ENCODE data around the gene PPP1R13B. TPM values are rescaled to one million over a fixed set of nuclear protein-coding genes. Genes with fewer than 3 reads are reported as not detected.
"Not testable (repeated sequence)": the region's sequence is repeated elsewhere in the genome, so short reads cannot be mapped to it uniquely, and the experiment has no call there.

The PPP1R13B gene
- polyA plus RNA-seq, 4 donors, result 28.9 to 39.1 (median 31.1) TPM

DNA sequence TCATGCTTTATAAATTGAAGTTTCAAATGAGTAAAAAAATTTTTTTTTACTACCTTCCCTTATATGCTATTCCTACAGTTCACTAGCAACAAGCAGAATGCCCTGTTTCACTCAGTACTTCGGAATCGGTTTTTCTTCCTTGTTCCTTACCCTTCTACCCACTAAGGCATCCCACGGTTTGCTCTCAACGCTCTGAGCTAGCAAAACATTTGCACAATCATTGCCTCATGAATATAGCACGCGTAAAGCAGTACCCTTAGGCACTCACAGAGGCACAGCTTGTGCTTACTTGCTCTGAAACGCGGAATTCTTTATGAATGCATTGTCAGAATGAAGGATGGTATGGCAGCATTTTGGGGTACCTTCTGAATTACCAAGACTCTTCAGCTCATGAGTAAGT, 45.0 kb downstream of the PPP1R13B start:
- no peak for DNase-seq (ENCODE audit: low read depth in 4 of 4, low spot score in 3 of 4)

DNA sequence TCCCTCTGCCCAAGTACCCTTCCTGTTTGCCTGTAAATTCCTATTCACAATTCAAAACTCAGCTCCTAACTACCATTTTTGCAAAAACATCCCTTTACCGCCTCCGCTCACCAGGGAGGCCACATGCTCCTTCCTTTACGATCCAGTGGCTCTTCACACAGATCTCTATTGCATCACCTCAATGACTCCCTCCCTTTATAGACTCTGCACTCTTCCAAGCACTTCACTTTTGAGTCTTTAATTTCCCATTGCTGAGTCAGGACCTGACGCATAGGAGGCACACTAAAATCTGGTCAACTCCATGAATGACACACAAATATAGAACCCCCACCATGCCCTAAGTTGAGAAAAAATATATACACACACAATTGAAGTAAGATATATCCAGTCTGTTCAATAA, 45.9 kb downstream of the PPP1R13B start:
- no peak for DNase-seq (ENCODE audit: low read depth in 4 of 4, low spot score in 3 of 4)

DNA sequence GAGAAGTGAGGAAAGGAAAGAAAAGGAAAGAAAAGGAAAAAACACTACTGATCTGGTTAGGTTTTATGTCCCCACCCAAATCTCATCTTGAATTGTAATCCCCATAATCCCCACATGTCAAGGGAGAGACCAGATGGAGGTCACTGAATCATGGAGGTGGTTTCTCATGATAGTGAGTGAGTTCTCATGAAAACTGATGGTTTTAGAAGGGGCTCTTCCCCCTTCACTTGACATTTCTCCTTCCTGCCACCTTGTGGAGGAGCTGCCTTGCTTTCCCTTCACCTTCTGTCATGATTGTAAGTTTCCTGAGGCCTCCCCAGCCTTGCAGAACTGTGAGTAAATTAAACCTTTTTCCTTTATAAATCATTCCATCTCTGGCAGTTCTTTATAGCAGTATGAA, 54.2 kb downstream of the PPP1R13B start:
- DNase-seq (ENCODE audit: low read depth in 4 of 4, low spot score in 3 of 4), result not testable (repeated sequence)

- no peak for DNase-seq (ENCODE audit: low read depth in 4 of 4, low spot score in 3 of 4)
These were observed 59.3 kb downstream of the PPP1R13B start for GRCh38 chr14:103788086-103788485.

DNA sequence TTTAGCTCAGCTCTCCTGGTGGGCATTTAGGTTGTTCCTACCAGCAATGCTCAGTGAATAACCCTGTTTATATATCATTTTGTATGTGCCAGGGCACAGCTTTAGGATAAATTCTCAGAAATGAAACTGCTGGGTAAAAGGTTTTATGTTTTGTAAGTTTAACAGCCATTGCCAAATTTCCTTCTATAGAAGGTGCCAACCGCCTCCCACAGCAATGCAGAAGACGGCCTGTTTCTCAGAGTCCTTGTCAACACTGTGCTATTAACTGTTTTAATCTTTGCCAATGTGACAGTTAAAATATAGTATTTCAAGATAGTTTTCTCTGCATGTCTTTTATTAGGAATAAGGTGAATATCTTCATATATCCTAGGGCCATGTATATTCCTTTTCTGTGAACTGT, 65.0 kb downstream of the PPP1R13B start:
- no peak for DNase-seq (ENCODE audit: low read depth in 4 of 4, low spot score in 3 of 4)

DNA sequence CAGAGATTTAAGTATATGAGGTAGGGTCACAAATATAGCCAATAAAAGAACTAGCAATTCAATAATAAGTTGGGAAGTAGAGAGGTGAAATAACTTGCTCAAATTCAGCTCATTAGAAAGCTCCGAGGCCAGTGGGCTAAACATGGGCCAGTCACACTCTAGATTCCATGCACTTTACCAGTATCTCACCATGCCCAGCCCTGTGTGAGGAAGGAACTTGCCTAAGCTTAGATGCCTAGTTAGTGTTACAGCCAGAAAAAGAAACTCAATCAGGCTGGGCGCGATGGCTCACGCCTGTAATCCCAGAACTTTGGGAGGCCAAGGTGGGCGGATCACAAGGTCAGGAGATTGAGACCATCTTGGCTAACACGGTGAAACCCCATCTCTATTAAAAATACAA, 71.1 kb downstream of the PPP1R13B start:
- not testable (repeated sequence) for DNase-seq (ENCODE audit: low read depth in 4 of 4, low spot score in 3 of 4)

DNA sequence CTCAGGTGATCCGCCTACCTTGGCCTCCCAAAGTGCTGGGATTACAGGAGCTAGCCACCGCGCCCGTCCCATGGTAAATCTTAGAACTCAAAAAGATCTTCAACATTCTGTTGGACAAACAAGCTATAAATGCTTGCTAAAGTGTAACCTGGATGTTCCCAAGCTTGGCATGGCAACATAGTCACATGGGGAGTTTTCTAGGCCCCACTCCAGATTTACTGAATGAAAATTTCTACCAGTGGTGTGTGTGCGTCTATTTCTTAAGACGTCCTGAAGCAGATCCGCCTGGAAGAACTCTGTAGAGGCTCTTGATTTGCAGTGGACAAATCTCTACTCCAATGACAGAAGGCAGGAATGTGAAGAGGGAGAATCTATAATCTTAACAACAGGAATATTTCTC, 71.9 kb downstream of the PPP1R13B start:
- no peak for DNase-seq (ENCODE audit: low read depth in 4 of 4, low spot score in 3 of 4)

- DNase-seq (ENCODE audit: low read depth in 4 of 4, low spot score in 3 of 4), result no peak
These were observed 73.9 kb downstream of the PPP1R13B start for GRCh38 chr14:103773521-103773920.

DNA sequence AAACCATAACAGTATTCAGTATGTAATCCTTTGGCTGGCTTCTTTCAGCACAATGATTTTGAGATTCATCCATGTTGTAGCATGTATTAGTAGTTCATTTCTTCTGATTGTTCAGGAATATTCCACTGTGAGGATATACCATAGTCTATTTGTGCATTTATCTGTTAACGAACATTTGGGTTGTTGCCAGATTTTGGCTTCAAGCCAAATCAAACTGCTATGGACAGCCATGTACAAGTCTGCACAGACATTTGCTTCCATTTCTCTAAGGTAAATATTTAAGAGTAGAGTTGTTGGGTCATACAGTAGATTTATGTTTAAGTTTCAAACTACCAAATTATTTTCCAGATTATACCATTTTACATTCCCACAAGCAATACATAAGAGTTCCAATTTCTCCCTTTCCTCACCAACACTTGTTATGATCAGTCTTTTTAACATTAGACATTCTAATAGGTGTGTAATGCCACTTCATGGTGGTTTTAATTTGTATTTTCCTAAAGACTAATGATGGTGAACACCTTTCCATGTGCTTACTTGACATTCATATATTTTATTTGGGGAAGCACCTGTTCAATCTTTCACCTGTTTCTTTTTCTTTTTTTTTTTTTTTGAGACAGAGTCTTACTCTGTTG, 75.2 kb downstream of the PPP1R13B start:
- no peak for DNase-seq (ENCODE audit: low read depth in 4 of 4, low spot score in 3 of 4)

- DNase-seq (ENCODE audit: low read depth in 4 of 4, low spot score in 3 of 4), result no peak
These were observed 76.5 kb downstream of the PPP1R13B start for GRCh38 chr14:103770902-103771301.

- no peak for DNase-seq (ENCODE audit: low read depth in 4 of 4, low spot score in 3 of 4)
These were observed 76.9 kb downstream of the PPP1R13B start for GRCh38 chr14:103770500-103770899.

DNA sequence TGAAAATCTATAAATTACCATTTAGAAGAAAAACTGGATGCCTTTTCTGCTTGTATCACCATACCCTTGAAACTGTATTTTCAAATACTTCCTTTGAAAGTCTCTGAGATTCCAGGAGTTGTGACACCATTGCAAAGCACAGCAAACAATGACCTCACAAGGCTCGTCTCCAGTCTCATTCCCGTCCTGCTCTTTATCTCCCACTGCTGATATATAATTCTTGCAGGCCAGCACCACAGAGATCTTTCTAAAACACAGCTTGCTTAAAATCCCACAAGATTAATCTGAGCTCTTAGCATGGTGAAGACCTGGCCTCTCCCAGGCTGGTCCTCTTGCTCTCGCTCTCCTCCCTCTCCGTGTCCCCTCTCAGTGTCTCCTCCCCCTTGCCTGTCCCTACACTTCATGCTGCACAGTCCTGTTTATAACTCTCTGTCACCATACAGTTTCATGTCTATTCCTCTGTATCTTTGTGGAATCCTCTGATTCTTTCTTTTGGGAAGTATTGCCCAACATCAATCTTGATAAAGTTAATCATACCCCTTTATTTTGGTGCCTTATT, 80.0 kb downstream of the PPP1R13B start:
- no peak for DNase-seq (ENCODE audit: low read depth in 4 of 4, low spot score in 3 of 4)

GRCh38 chr14:103765526-103765925, 81.8 kb downstream of the PPP1R13B start:
- no peak for DNase-seq (ENCODE audit: low read depth in 4 of 4, low spot score in 3 of 4)

DNA sequence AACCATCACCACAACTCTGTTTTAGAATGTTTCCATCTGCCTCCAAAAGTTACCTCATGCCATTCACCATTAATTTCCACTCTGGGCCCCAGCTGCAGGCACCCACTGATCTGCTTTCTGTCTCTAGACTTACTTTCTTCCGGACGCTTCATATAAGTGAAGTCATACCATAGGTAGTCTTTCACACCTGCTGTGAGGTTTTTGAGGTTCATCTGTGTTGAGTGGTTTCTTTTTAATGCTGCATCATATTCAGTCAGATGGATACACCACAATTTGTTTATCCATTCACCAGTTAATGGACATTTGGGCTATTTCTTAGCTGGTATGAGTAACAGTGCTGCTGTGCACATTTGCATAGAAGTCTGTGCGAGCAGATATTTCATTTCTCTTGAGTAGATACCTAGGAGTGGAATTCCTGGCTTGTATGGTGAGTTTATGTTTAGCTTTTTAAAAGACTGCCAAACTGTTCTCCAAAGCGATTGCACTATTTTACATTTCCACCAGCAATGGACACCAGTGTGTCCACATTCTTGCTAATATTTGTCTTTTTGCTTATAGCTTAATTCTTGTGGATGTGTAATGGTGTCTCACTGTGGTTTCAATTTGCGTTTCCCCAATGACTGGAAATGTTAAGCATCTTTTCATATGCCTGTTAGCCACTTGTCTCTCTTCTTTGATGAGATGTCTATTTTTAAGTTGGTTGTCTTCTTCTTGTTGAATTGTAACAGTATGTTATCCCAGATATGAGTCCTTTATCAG, 83.5 kb downstream of the PPP1R13B start:
- no peak for DNase-seq (ENCODE audit: low read depth in 4 of 4, low spot score in 3 of 4)

DNA sequence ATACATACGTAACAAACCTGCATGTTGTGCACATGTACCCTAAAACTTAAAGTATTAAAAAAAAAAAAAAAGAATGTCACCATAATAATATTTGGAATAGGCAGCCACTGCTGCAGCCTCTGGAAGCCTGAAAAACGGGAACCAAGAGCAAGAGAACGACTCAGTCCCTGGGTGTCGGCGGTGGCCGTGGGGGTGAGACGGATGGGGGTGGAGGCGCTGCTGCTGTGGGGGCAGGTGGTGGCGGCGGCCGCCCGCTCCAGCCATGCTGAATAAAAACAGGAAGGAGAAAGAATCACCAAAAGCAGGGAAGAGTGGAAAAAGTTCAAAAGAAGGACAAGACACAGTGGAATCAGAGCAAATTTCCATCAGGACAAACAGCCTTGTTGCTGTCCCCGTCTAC, 84.8 kb downstream of the PPP1R13B start:
- no peak for DNase-seq (ENCODE audit: low read depth in 4 of 4, low spot score in 3 of 4)

- no peak for DNase-seq (ENCODE audit: low read depth in 4 of 4, low spot score in 3 of 4)
These were observed 85.3 kb downstream of the PPP1R13B start for GRCh38 chr14:103762036-103762435.

GRCh38 chr14:103758059-103758776, 89.2 kb downstream of the PPP1R13B start:
- DNase-seq (ENCODE audit: low read depth in 4 of 4, low spot score in 3 of 4), result no peak

DNA sequence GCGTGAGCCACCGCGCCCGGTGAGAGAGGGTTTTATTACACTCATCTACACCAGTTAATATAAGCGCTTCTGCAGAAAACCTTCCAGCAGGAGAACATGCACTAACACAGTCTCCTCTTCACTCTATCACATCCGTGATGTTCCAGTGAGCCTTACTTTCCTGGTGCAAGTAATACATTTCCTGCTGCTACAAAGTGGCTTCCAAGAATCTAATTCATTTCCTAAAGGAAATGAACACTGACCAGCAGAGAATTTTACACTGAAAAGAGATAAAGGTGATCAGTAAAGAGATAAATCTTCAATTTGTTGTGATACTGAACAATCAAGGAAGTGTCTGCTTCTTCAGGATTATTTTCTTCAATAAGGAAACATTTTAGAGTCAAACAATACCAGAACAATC, 92.3 kb downstream of the PPP1R13B start:
- no peak for DNase-seq (ENCODE audit: low read depth in 4 of 4, low spot score in 3 of 4)

GRCh38 chr14:103753774-103754173, 93.6 kb downstream of the PPP1R13B start:
- DNase-seq (ENCODE audit: low read depth in 4 of 4, low spot score in 3 of 4), result no peak

DNA sequence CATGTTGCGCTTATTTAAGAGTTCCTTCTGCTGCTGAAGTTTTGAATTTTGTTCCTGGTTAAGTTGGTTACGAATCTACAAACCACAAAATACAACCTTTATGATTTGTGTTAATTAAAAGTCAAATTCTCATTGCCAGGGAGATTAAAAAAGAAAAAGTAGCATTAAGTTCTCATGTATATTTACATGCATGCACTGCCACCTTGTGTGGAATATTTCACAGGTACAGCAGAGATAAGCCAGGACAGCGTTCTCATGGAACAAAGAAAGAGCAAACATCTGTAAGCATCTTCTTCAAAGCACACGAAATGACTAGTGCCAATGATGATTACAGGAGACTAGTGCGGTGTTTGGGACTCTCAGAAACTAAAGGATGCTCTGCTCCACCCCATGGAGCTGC, 97.5 kb downstream of the PPP1R13B start:
- DNase-seq (ENCODE audit: low read depth in 4 of 4, low spot score in 3 of 4), result no peak

DNA sequence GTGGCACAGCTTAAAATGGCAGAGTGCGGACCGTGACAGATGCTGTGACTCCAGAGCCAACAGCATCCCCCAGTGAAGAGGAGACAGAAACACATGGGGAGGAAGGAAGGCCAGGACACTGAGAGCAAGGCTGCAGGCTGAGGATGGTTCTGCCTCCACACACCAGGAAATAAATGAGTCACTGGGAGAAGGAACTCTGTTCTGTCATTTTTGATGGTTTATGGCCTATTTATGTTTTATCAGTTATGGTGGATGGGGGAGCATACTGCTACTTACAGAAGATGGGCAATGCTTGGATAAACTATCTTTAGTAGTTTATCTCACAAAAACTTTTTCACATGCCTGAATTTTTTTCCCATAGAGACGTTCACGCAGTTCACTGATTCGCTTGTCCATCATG, 97.9 kb downstream of the PPP1R13B start:
- DNase-seq (ENCODE audit: low read depth in 4 of 4, low spot score in 3 of 4), result no peak

DNA sequence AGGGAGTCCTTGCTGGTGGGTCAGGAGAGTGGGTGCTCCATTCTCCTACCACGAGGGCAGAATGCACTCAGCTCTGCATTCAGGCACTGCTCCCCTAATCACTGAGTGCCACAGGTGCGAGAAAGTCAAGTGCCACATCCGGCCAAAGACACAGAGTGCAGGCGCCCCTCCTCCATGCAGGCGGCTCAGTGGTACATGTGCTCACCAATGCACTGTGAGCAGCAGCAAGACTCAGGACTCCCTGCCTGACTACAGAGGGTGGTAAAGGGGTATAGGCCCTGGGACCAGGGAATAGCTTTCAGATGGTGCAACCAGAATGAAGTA, 98.9 kb downstream of the PPP1R13B start:
- DNase-seq (ENCODE audit: low read depth in 4 of 4, low spot score in 3 of 4), result no peak

Data from right renal pelvis (tissue), 4 donors.